NCI-H2171 treated with DMSO at 0.1 percent for 48 hours (cell line): ENCODE data around the gene EIF4B.

Experiments
- DNase-seq: peaks from one replicate; lab custom pipeline; 2025; lab: John Stamatoyannopoulos, UW

EIF4B gene

DNA sequence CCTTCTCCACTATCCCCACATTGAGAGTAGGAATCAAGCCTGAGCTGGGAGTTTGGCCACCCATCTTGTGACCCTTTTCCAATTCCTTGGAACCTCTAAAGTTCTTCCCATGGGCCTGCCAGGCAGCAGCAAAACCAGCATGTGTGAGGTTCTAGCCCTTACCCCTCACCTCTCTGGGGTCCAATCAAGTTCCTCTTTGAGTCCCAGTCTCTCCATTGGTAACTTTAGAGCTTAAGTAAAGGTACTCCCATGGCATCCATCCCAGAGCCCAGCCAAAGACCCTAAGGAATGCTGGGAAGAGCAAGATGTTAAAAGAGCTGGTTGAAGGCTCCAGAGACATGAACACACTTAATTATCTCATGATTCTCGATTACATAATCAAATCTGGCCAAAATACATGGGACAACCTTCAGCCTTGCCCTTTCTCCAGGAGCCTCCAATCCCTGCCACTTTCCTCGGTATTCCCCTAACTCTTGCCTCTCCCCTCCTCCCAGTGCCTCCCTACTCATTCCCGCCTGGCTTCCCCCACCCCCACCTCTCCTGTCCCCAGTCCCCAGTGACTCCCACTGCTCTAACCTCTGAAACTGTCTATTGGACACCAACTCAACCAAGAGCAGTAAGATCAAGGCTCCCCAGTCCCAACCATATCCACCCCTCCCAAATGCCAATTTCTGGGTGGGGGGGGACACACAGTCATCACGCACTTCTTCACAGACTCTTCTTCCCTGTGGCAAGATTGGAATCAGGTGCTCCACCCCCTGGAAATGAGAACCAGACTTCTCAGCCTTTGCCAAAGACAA, 38.8 kb downstream of the EIF4B start:
- DNase-seq: no peak

- DNase-seq: no peak
Measured at GRCh38 chr12:53045696-53046045, 39.4 kb downstream of the EIF4B start.

- DNase-seq: peak; percentile 61
Measured at GRCh38 chr12:53046655-53047220, 40.5 kb downstream of the EIF4B start.

DNA sequence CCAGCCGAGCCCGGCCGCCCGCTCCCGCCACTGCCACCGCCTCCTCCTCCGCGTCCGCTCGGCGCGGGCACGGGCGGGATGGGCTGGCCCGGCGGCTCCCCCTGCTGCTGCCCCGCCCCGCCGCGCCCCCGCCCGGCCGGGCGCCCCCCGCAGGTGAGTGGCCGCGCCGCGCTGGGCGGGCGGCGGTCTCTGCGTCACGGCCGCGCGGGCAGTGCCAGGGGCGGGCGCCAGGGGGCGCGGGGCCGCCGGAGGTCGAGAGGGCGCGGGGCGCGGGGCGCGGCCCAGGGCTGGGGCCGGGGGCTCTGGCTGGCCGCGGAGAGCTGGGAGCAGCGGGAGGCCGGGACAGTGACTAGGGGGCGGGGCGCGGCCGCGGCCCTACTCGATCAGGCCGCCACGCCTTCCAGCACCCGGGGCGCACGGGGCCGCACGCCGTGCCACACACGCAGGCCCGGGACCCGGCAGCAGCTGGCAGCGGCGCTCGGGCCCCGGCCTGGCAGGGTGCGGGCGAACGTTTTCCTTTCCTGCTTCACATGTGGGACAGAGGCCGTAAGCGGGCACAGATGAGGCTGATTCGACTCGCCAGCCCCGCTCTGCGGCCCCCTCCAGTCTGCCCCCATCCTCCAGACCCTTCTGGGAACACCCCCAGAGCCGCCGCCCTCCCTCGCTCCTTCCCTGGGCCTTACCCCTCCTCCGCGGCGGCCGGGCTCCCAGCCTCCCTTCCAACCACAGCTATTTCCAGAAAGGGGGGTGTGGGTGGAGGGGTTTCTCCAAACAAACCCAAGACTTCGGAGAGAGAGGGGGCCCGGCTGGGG, 41.2 kb downstream of the EIF4B start:
- peak; percentile 46 for DNase-seq

- peak; percentile 37 for DNase-seq
Measured at GRCh38 chr12:53048033-53048779, 42.0 kb downstream of the EIF4B start.

- DNase-seq: no peak
Measured at GRCh38 chr12:53048780-53049401, 42.6 kb downstream of the EIF4B start.

GRCh38 chr12:53049571-53050318, 43.5 kb downstream of the EIF4B start, which contains the start of gene TNS2:
TNS2 (plus strand) TSS chr12:53050065; CDS start chr12:53050186, 121 bp downstream.
- DNase-seq: peak; percentile 60

DNA sequence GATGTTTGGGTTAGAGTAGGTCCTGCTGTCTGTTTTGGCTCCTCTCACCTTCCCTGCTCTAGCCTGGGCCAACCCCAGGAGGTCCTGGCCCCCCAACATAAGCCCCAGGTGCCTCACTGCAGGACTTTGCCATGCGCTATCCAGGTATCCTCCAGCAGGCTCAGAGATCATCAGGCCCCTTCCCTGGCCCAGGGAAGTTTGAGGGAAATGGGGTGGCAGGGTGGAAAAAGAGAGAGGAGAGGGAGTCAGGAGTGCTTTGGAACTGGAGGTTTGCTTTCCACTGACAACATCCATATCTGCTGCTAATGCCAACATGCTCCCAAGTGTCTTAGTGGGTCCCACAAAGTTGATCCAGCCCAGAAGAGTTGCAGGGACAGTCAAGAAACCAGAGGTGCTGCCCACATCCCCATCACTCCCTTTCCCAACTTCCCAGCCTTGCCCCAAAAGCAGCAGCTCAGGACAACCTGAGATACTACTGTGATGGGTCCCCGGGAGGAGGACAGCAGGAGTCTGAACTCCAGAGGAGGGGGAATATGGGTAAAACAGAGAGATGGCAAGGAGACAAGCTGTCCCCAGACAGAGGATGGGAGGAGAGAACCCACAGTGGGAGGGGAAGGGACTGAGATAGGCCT, 44.3 kb downstream of the EIF4B start:
- no peak for DNase-seq

DNA sequence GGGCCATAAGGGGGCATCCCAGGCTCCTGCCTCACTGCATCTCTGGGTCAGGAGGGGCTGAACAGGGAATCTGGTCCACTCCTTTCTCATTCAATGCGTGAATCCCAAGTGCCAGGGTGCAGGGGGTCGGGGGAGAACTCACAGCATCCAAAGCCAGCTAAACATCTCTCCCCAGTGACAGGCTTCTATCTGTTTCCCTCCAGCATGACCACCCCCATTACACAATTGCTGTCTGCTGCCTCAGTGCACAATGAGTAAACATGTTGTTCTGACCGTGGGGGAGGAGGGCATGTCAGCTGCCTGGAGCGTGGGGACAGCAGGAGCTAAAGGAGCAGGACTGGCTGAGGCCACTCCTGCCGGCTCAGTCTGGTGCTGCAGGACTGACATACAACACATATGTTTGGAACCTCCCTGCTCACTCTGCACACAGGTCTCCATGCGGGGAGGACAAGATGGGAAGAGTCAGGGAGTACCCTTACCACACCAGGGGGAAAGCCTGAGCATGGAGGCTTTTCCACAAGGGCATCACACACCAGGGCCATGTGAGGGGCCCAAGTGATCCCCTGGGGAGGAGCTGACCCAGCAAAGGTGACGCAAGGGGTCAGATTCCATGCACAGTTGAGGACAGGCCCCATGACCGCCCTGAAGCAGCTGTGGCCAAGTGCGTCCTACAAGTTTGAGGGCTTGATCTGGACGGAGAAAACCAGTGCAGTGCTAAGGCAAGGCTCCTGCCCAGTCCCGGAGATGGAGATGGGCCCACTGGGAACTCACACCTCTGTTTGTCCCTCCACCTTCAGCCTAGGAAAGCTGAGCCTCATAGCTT, 45.0 kb downstream of the EIF4B start:
- peak; percentile 23 for DNase-seq

DNA sequence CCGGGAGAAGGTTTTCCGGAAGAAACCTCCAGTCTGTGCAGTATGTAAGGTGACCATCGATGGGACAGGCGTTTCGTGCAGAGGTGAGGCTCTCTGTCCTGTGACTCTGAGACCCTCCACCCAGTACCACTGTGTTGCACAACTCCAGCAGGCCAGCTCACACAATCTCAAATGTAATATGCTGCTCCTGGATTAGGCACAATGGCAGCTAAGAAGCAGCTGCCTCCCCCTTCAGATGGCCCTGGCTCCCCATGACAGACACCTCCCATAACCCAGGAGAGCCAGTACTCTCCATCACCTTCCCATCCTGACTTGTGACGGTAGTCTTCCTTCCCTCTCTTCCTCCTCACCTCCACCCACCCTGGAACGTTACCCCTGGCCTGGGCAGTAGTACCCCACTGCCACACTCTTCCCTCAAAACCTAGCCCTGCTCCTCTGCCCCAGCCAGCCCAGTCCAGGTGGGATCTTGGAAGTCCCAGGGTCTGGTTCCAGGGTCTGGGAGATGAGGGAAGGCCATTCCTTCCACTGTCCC, 45.7 kb downstream of the EIF4B start:
- no peak for DNase-seq

GRCh38 chr12:53052419-53053217, 46.4 kb downstream of the EIF4B start:
- DNase-seq: no peak

GRCh38 chr12:53053218-53054111, 47.2 kb downstream of the EIF4B start:
- peak; percentile 88 for DNase-seq

DNA sequence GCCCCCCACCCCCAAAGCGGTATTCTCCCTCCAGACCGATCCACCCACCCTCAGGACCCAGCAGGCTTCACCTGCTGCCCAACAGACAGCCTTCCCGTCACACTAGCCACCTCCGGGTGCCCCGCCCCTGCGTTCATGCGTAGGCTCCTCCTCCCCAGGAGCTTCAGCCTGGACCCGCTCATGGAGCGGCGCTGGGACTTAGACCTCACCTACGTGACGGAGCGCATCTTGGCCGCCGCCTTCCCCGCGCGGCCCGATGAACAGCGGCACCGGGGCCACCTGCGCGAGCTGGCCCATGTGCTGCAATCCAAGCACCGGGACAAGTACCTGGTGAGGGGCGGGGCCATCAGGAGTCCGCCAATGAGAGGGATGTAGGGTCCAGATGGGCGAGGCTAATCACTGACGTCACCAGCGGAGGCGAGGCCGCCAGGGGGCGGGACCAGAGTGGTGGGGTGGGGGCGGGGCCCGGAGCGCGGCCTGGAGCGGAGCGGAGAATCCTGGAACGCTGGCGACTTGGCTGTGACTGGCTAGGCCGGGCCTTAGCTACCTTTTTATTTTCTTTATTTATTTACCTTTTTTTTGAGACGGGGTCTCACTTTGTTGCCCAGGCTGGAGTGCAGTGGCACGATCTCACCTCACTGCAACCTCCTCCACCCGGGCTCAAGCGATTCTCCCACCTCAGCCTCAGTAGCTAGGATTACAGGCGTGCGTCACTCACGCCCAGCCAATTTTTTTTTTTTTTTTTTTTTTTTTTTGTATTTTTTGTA, 48.0 kb downstream of the EIF4B start:
- DNase-seq: peak; percentile 97

- DNase-seq: peak; percentile 27
Measured at GRCh38 chr12:53055471-53056266, 49.4 kb downstream of the EIF4B start.

DNA sequence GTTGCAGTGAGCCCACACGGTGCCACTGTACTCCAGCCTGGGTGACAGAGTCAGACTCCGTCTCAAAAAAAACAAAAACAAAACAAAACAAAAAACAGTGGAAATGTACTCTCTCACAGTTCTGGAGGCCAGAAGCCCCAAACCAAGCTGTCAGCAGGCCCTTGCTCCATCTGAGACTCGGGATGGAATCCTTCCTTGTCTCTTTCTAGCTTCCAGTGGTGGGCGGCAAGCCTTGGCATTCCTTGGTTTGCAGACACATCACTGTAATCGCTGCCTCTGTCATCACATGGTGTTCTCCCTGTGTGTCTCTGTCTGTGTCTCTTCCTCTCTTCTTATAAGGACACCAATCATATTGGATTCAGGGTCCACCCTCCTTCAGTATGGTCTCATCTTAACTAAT, 50.0 kb downstream of the EIF4B start:
- no peak for DNase-seq

- no peak for DNase-seq
Measured at GRCh38 chr12:53056901-53057300, 50.6 kb downstream of the EIF4B start.
